Epidermal melanocyte (primary cell): Measurements from ENCODE around the gene TATDN2.
"Not testable (repeated sequence)": the region's sequence is repeated elsewhere in the genome, so short reads cannot be mapped to it uniquely, and the experiment has no call there.

ENCODE experiments used
- DNase-seq: peaks from one replicate; pipeline ENCODE4 v3.0.0; 2011; ENCODE audit warnings: low spot score; ENCODE audit not compliant: insufficient read length

The TATDN2 gene

DNA sequence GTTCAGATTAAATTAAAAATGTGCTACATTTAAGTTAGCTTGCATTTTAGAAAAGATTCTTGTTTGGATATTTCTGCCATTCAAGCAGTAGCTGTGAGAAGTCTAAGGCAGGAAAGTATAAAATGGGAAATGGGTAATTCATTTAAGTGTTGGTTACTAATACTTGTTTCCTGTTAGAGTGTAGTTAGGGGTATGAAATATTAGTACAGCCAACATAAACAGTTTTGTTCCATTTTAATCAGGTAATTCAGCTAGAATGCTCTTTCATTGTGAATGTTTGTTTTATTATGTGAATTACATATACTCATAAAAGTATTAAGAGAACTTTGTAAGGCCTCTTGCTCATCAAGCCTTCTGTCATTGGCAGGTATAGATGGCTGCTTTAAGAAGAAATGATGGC lies 19.9 kb downstream of the TATDN2 start:
- DNase-seq, result no peak

DNA sequence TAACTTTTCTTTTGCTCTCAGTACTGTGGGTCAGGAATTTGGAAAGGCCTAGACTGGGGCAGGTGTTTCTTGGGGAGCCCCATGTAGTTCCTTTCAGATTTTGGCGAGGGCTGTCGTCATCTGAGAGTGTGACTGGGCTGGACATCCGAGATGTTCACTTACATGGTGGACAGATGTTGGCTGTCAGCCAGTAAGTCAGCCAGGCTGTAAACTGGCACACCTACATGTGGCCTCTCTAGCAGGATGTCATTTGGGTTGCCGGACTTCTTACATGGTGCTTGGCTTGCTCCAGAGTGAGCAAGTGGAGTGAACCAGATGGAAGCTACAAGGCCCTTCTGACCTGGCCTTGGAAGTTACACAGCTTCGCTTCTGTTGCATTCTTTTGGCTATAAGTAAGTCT lies 20.7 kb downstream of the TATDN2 start:
- no peak for DNase-seq

GRCh38 chr3:10269443-10269842 lies 21.2 kb downstream of the TATDN2 start:
- no peak for DNase-seq

GRCh38 chr3:10272476-10272875 lies 24.2 kb downstream of the TATDN2 start:
- not testable (repeated sequence) for DNase-seq

DNA sequence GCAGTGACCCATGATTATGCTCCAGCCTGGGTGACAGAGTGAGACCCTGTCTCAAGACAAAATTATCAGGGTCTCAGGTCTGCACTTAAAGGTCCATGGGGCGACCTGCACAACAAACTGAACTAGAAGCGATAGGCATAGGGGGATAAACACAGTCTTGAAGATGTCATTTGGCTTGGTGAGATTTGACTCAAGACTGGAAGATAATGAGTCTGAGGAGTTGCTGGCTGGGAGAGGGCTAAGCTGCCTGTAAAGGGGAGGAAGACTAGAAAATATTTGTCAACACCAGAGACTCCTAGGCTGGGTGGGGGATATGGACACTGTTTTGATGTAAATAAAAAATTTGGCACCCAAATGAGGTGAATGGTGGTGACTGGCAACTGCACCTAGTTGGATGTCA lies 24.7 kb downstream of the TATDN2 start:
- no peak for DNase-seq

GRCh38 chr3:10273702-10274305 lies 25.5 kb downstream of the TATDN2 start:
- no peak for DNase-seq

- DNase-seq, result no peak
Observed at GRCh38 chr3:10274601-10275000, 26.3 kb downstream of the TATDN2 start.

DNA sequence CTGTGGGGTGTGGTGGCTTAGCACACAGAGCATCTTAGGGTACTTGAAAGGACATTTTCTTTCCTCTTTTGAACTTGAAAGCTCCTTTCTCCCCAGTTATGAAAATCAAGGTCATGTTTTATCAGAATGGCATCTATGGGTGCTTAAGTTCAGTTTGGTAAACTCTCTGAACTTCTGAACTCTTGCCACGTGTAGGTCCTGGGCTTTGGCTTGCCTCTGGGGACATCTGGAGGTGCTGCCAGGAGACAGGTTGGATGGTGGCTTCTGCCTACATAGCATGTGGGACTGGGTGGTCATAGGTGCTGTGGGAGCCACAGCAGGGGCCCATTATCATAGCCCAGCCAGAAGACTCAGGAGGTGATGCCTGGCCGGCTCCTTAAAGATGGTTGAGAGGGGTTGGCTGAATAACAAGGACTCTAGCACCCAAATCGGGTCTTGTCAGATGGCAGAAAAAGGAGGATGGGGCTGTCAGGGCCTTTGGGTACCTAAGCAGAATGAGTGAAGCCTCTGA lies 28.9 kb downstream of the TATDN2 start:
- no peak for DNase-seq

DNA sequence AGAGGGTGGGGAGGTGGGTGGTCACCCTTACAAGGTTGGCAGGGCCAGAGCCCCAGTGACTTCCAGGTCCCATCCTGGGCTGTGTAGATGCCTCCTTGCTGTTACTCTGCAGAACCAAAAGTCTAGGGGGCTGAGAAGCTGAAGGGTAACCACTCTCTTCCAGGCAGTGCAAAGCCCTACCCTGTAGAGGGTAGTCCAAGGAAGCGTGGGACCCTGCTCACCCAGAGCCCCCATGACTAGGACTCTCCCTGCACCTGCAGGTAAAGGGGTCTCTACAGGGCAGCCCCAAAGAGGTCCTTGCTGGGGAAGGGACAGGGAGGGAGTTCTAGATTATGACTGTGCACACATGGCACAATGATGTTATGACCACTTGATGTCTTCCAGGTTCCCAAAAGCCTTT lies 30.2 kb downstream of the TATDN2 start:
- DNase-seq, result no peak

DNA sequence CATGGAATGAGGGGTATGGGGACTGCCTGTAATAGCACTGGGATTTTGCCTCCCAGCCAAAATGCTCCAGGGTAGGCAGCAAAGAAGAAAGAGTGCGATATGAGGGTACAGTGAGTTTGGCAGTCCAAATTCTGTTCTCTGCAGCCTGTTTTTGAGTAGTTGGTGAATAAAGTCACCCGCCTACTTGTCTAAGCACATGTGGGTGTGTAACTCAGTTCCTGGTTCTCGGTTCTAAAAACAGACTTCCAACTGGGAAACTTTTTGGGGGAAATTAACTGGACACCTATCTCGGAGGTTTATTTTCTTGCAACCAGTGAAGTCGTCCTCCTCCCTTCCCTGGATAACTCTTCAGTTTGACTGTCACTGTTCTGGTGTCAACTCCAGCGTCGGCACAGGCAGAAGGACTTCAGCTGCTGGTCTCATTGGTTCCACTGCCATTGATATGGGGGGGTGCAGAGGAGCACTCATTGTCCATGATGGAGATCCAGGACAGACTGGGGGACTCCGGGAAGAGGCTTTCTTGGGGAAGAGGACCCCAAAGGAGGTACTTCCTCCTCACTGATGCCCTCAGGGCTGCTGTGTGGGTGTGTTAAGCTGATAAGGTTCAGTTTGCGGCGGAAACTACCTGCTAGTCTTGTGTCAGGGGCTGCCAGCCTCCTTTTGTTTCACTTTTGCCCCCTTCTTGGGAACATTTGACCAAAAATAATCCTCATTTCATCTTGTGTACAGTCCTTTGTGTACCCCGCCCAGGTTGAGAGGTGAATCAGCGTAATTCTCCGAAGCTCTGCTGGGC lies 31.3 kb downstream of the TATDN2 start:
- DNase-seq, result no peak

GRCh38 chr3:10280177-10280529 lies 31.9 kb downstream of the TATDN2 start:
- DNase-seq, result no peak

DNA sequence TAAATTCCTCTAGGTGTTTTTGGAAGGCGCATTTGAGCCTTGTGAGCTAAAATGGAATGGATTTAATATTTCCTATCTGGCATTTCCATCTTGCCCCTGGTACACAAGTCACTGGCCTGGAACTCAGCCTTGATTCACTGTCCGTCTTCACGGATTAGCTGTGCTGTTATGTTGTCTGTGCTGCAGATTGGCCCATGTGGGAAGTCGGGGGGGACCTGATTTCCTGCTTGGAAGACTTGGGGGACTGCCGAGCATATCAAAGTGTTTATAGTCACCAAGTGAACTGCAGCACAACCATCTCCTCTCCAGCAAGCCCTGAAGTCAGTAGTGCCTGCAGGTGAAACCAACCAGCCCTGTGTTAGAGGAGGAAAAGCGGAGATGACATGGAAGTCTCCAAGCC lies 32.3 kb downstream of the TATDN2 start:
- DNase-seq, result no peak

DNA sequence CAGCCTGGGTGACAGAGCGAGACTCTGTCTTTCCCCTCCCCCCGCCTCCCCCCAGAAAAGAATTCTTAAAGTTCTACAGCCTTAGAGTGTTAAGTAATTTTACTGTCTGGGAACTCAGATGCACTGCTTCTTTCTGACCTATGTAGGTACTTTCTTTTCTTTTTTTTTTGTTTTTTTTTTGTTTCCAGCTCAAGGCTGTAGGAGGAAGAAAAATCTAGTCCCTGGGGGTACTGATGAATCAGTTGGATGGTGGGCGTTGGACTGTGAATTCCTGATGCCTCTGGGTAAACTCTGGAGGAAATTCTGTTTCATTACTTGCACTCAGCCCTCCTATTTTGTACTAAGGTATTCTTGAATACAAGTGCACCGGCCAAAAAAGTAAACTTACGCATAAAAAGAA lies 33.7 kb downstream of the TATDN2 start:
- DNase-seq, result no peak

GRCh38 chr3:10283638-10284037 lies 35.4 kb downstream of the TATDN2 start:
- no peak for DNase-seq

DNA sequence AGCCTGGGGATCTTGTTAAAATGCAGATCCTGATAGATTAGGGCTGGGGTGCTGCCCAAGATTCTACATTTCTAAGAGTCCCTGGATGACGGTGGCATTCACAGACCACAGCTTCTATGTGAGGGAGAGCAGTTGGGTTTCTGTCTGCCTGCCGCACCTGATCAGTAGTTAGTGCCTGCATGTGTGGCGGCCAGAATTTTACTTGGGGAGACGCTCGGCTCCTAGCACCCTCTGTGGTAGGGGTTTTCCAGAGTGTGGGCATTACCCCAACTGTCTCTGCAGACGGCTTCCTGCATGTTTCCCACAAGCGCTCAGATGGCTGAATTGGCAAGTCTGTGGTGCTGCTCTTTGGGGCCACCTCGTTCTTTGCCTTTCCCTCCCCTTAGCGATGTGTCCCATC lies 36.2 kb downstream of the TATDN2 start:
- DNase-seq, result no peak

GRCh38 chr3:10285272-10286132 lies 37.2 kb downstream of the TATDN2 start:
- DNase-seq, result no peak

DNA sequence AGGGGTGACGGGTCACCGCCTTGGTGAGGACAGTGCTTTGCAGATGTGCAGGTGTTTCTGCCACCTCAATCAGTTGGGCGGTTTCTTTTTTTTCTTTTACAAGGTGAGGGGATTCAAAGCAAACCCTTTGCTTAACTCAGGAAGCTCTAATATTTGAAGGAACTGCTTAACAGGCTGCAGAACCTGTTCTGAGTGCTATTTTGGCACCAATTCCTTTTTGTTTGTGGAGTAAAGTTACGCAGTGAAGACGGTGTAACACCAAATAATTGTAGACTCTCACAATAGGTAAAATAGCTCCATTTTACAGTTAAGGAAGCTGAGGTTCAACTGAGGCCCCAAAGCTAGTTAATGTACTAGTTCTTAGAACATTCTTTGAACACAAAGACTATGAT lies 37.9 kb downstream of the TATDN2 start:
- DNase-seq, result no peak

DNA sequence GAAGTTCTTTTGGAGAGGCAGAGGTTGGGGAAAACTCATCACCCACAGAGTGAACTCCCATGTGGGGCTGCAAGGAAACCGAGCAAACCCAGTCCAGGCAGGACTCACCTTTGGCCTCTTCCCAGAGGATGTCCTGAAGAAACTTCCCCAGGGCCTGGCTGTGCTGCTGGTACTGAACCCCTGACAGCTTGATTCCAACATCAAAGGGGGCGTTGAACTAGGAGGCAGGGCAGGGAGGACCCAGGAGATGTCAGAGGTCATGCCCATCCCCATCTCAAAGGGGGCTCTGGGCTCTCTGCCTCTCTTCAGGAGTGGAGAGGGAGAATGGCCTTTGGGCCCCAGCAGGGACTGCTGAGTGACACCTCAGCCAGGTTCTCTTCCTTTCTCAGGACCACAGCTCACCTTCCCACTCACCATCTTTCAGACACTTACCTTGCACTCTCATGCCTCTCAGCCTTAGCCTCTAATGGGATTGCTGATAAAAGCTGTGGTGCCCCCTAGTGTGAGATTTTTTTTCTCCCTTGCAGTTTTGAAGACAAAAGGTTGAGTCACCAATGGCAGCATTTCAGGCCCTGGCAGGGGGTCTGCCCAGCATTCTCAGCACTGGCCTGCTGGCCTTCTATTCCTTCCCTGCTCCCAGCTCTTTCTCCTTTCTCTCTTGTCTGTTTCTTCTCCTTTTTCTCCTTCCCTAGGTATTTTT lies 38.5 kb downstream of the TATDN2 start:
- peak; percentile 68 for DNase-seq

DNA sequence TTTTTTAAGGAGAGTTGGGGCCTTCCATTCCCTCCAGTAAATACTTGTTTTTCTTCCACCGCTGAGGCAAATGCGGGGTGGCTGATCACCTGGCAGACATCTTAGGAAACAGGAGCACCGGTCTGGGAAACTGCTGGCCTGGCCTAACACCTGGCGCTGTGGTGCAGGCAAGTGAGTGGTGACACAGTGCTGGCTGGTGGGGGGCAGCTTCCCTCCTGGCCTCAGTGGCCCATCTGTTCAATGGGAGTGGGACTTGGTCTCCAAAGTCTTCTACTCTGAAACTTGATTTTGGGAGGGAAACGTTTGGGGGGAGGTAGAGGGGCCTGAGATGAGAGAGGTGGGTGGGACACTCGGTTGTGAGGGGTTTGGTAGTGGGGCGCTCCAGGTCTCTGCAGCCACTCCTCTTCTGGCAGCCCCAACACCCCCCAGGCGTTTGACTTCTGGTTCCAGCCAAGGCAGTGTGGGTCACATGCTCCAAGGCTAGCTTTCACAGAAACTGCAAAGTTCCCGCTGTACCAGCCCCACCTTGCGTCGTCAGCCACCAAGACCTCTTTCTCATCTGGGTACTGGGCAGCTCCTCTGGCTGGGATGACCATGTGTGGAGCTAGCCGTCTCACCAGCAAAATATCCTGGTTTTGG lies 39.8 kb downstream of the TATDN2 start:
- DNase-seq, result no peak

- DNase-seq, result no peak
Observed at GRCh38 chr3:10288575-10288960, 40.3 kb downstream of the TATDN2 start.

GRCh38 chr3:10289077-10289476 lies 40.8 kb downstream of the TATDN2 start:
- no peak for DNase-seq
